Activated CD8-positive, alpha-beta memory T cell treated with anti-CD3 and anti-CD28 coated beads for 24 hours (primary cell): ENCODE measurements around the gene KRTAP5-8.
"Not testable (repeated sequence)": the region's sequence is repeated elsewhere in the genome, so short reads cannot be mapped to it uniquely, and the experiment has no call there.

Source experiments
- DNase-seq: peaks from one replicate; pipeline ENCODE4 v3.0.0-alpha.2; 2020

KRTAP5-8 gene

DNA sequence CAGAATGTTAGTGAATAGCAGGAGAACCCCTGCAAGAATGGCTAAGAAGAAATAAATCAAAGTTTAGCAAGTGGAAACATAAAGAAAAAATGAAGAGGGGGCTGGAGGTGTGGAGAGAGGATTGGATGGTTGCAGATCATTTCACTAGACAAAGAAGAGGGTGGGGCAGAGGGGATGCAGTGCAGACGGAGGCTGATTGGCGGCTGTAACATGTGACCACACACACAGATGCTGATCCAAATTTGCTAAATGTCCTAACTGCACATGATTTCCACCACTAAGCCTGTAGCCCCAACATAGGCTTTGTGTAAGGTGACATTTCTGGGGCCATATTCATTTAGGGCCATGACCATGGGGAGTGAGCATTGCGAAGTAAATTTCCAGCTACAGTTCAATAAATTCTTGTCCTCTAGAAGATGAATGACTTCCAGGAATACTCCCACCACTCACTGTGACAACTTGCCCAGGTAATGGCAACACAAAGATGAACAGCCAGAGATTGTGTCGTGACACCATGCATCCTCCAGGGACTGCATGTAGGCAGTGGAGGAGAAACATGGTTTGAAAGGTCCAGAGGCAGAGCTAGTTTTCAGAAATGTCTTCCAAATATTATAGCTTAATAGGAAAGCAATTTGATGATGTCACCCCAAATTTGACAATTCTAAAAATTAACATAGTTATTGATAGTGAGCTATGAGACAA, 38.0 kb downstream of the KRTAP5-8 start:
- DNase-seq = no peak

DNA sequence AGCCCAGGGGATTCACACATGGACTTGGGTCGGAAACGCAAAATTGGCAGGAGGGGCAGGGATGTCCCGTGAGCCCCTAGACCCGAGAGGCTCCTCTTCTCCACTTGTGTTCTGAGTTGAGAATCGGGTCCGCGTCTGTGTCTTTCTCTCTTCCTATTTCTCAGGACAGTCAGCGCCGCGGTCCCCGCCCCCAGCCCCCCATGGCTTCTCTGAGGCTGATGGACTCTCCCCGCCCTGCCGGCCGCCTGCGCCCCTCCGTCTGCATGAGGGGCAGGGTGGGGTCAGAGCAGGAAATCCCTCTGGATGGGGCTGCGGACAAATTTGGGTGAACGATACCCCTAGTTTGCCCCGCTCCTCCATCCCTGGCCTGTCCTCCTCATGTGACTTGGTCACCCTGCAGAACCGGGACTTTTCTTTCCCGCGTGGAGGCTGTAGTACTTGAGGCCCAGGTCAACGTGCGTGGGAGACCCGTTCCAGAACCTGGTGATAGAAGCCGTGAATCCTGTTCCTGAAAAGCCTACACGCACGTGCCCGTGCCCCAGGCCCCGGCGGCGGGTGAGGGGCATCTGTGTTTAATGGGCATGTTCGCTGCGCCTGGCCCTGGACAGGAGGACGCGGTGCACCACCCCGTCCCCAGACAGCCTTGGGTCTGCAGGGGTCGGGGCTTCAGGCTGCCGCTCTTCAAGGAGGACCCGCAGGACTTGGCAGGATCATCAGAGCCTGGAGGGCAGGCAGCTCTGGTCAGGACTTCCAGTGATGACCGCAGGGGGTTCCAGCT, 39.1 kb downstream of the KRTAP5-8 start:
- not testable (repeated sequence) for DNase-seq

GRCh38 chr11:71577469-71578004, 39.7 kb downstream of the KRTAP5-8 start:
- DNase-seq = no peak

GRCh38 chr11:71579513-71579912, 41.7 kb downstream of the KRTAP5-8 start:
- not testable (repeated sequence) for DNase-seq

- DNase-seq = no peak
Measured at GRCh38 chr11:71580057-71581003, 42.5 kb downstream of the KRTAP5-8 start.

DNA sequence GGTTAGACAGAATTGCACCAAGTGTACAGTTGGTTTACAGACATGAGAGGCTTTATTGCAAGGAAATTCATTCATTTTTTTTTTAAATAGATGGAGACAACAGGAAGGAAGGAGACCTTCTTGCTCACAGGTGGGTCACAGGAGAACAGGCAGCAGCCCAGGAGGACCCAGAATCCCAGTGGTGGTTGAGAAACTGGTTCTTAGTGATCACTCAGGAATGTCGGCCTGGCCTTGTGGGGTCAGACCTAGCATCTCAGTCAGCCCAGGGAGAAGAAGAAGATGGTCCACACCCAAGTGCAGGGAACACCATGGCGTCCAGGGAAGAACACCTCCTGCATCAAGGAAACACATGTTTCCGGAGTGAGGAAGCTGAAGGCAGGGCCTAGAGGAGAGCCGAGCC, 44.0 kb downstream of the KRTAP5-8 start:
- no peak for DNase-seq

GRCh38 chr11:71582309-71582895, 44.6 kb downstream of the KRTAP5-8 start, which contains the start of gene KRTAP5-11:
KRTAP5-11 (minus strand) TSS chr11:71582875; CDS start chr11:71582837, 38 bp downstream.
- DNase-seq = no peak

GRCh38 chr11:71582969-71583368, 45.1 kb downstream of the KRTAP5-8 start:
- DNase-seq = not testable (repeated sequence)

DNA sequence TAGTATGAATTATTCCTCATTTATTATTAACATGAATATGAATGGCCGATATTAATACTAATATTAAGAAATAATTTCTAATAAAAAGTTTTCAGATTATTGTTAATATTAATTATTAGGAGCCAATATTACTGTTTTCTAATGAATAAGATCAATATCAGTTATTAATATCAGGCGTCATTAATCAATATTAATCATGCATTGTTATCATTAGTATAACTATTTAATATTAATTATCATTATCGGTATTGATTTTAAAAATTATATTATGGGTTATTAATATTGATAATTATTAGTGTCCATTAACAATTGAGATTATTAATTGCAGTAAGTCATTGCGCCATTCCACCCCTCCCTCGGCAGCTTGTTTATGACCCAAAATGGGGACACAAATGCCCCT, 47.8 kb downstream of the KRTAP5-8 start:
- not testable (repeated sequence) for DNase-seq

- DNase-seq = not testable (repeated sequence)
Measured at GRCh38 chr11:71588314-71588713, 50.5 kb downstream of the KRTAP5-8 start.
